Keratinocyte (primary cell): ENCODE results near the gene ELOB.

Source experiments
- CTCF ChIP-seq, 3 experiments: IDR thresholded peaks in 1 of 3; conservative IDR thresholded peaks in 1 of 3; optimal IDR thresholded peaks in 1 of 3; 2 replicates in 2 of 3; 3 replicates in 1 of 3; pipeline versions ENCODE3 to v1.5.1; 2011; ENCODE audit warnings: low read length in 3 of 3, mild to moderate bottlenecking in 3 of 3, moderate library complexity in 2 of 3, control low read depth in 1 of 3, inconsistent platforms in 1 of 3; ENCODE audit not compliant: insufficient read depth in 2 of 3; ENCODE audit errors: extremely low read depth in 1 of 3
- EZH2 ChIP-seq: IDR thresholded peaks from one replicate; pipeline ENCODE4 v1.6.1; 2012; ENCODE audit warnings: inconsistent platforms, mild to moderate bottlenecking, low read length, moderate library complexity

DNA sequence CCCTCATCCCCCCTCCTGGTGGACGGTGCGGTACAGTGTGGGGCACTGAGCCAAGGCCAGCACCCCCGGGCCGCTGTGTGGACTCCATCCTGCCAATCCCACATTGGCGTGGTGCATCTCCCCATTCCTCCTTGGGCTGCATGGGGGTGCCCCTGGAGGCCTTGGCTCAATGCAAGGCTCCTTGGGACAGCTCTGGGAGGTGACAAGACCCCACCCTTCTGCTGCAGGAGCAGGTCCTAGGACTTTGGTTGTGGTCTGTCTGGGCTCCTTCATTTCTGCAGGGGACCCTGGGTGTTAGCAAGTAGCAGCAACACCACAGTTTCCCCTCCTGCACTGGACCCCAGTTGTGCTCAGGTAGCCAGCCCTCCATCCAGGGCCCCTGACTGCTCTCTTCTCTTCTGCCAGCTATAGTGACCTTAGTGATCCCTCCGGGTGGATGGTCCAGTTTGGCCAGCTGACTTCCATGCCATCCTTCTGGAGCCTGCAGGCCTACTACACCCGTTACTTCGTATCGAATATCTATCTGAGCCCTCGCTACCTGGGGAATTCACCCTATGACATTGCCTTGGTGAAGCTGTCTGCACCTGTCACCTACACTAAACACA, 41.3 kb upstream of the ELOB start:
- TF ChIP-seq CTCF (optimal IDR thresholded peaks at IDR 0.05 in 1 of 3, IDR thresholded peaks at IDR 0.05 in 1 of 3, conservative IDR thresholded peaks at IDR 0.05 in 1 of 3; ENCODE audit: extremely low read depth in 1 of 3, insufficient read depth in 2 of 3, low read length in 3 of 3): no peak
- TF ChIP-seq EZH2: no peak
